Muscle of leg (tissue), 11 donors: ENCODE measurements around the gene AKR1C4. TPM values are rescaled to one million over a fixed set of nuclear protein-coding genes. Genes with fewer than 3 reads are reported as not detected.

ENCODE experiments used
- DNase-seq: peaks from one replicate; pipeline ENCODE4 v3.0.0; 2013
- H3K27ac ChIP-seq: one replicate; pipeline ENCODE4 v1.5.1; 2013; ENCODE audit warnings: mild to moderate bottlenecking, low read length, control low read depth
- H3K27me3 ChIP-seq: one replicate; pipeline ENCODE4 v1.6.1; 2013; ENCODE audit warnings: low read length; ENCODE audit not compliant: control insufficient read depth, insufficient read depth
- H3K36me3 ChIP-seq: one replicate; pipeline ENCODE4 v1.6.1; 2013; ENCODE audit warnings: low read length; ENCODE audit not compliant: control insufficient read depth, insufficient read depth
- H3K4me1 ChIP-seq: one replicate; pipeline ENCODE4 v1.6.1; 2013; ENCODE audit warnings: low read length; ENCODE audit not compliant: control insufficient read depth, insufficient read depth
- H3K4me3 ChIP-seq: one replicate; pipeline ENCODE4 v1.5.1; 2013; ENCODE audit warnings: low read length, control low read depth
- H3K9me3 ChIP-seq: replicated peaks from 2 replicates; pipeline ENCODE4 v1.6.1; 2013; ENCODE audit warnings: low read depth, low read length; ENCODE audit not compliant: control insufficient read depth
- WGBS: methylation state at CpG from one replicate; pipeline ENCODE4 v1.1.5; 2013; ENCODE audit warnings: missing lambda C conversion rate; ENCODE audit not compliant: insufficient coverage; 5-methylcytosine and 5-hydroxymethylcytosine counted together
- polyA plus RNA-seq, 8 donors: library from polyadenylated mRNA; unstranded; fragments of 120-200 nt; gene quantifications; one replicate each; pipeline versions ENCODE4 v1.2.1 to v1.2.3, GENCODE V29; 2013; ENCODE audit warnings: inconsistent platforms in 1 of 8, low replicate concordance in 1 of 8; ENCODE audit not compliant: insufficient read length in 8 of 8, insufficient read depth in 1 of 8
- total RNA-seq: library from RNA; stranded (reverse); fragments of 120-200 nt; gene quantifications from one replicate; pipeline ENCODE4 v1.2.4, GENCODE V29; 2013

AKR1C4 gene
- total and polyA plus RNA-seq, 9 donors, result not detected

GRCh38 chr10:5260828-5261227, 64.2 kb downstream of the AKR1C4 start:
- no peaks in the 10 kb centered on the region for H3K27me3 ChIP-seq

GRCh38 chr10:5265139-5265538, 68.5 kb downstream of the AKR1C4 start:
- Histone ChIP-seq H3K27me3 (no peaks in the 10 kb centered on the region), H3K4me3 (no peak overlapping the region), H3K36me3 (no peaks in the 10 kb centered on the region), H3K4me1 (no peaks in the 10 kb centered on the region), H3K9me3 (peaks cover 8% of the 10 kb centered on the region), H3K27ac (no peak overlapping the region)
- no peak for DNase-seq
- no CpG with 5 or more reads among the region's 1 CpG for WGBS

More at GRCh38 chr10:5260828-5261227, 64.2 kb downstream of the AKR1C4 start:
- Histone ChIP-seq H3K4me3 (no peak overlapping the region), H3K9me3 (peaks cover under 1% of the 10 kb centered on the region), H3K4me1 (no peaks in the 10 kb centered on the region), H3K36me3 (no peaks in the 10 kb centered on the region), H3K27ac (no peak overlapping the region)
- WGBS, result 83% methylated on average over 2 of the region's 3 CpGs
- DNase-seq, result no peak

- Histone ChIP-seq H3K4me3 (no peak overlapping the region), H3K27ac (no peak overlapping the region), H3K36me3 (no peaks in the 10 kb centered on the region), H3K27me3 (no peaks in the 10 kb centered on the region), H3K9me3 (peaks cover 8% of the 10 kb centered on the region), H3K4me1 (no peaks in the 10 kb centered on the region)
- 40% methylated on average over 1 of the region's 1 CpG for WGBS
- DNase-seq, result no peak
These were observed 69.7 kb downstream of the AKR1C4 start for GRCh38 chr10:5266351-5266750.

GRCh38 chr10:5266804-5267203, 70.2 kb downstream of the AKR1C4 start:
- no peaks in the 10 kb centered on the region for H3K36me3 ChIP-seq
- no peaks in the 10 kb centered on the region for H3K4me1 ChIP-seq
- H3K27me3 ChIP-seq, result no peaks in the 10 kb centered on the region
- no peak for DNase-seq
- peaks cover 8% of the 10 kb centered on the region for H3K9me3 ChIP-seq
- WGBS, result no CpG with 5 or more reads among the region's 1 CpG
- H3K4me3 ChIP-seq, result no peak overlapping the region
- no peak overlapping the region for H3K27ac ChIP-seq

- no peak for DNase-seq
- Histone ChIP-seq H3K27ac (no peak overlapping the region), H3K36me3 (no peaks in the 10 kb centered on the region), H3K4me1 (no peaks in the 10 kb centered on the region), H3K4me3 (no peak overlapping the region), H3K27me3 (no peaks in the 10 kb centered on the region), H3K9me3 (peaks cover 8% of the 10 kb centered on the region)
These were observed 71.6 kb downstream of the AKR1C4 start for GRCh38 chr10:5268234-5268633.

Other genes starting within 250 kb of the AKR1C4 start
- 6.5 TPM for gene AKR1C1, start 233.4 kb upstream of the AKR1C4 start, total RNA-seq
- 10 to 100 TPM in 6 of 8 donors, 1 to 10 TPM in 2; 6.6 to 13.2 (median 10.6) TPM for gene AKR1C1, start 233.4 kb upstream of the AKR1C4 start, polyA plus RNA-seq
- 10.9 TPM for gene AKR1C2, start 193.0 kb upstream of the AKR1C4 start, total RNA-seq
- gene AKR1C2, start 193.0 kb upstream of the AKR1C4 start, polyA plus RNA-seq, result 10 to 100 TPM in 7 of 8 donors, 1 to 10 TPM in 1; 9.2 to 14.4 (median 12.1) TPM
- 0.75 TPM for gene AKR1C3, start 102.4 kb upstream of the AKR1C4 start, total RNA-seq
- 1 to 10 TPM in 6 of 8 donors, under 1 TPM in 2; 0.84 to 2.5 (median 1.1) TPM for gene AKR1C3, start 102.4 kb upstream of the AKR1C4 start, polyA plus RNA-seq
- gene AKR1C8, start 11.7 kb upstream of the AKR1C4 start, total RNA-seq, result 0.09 TPM
- gene AKR1C8, start 11.7 kb upstream of the AKR1C4 start, polyA plus RNA-seq, result under 1 TPM in 1 of 8 donors, not detected in 7; 0.16 TPM
- gene UCN3, start 168.1 kb downstream of the AKR1C4 start, total RNA-seq, result not detected
- under 1 TPM in 2 of 8 donors, not detected in 6; 0.12 to 0.27 TPM for gene UCN3, start 168.1 kb downstream of the AKR1C4 start, polyA plus RNA-seq
- gene TUBAL3, start 208.0 kb downstream of the AKR1C4 start, total RNA-seq, result 0.09 TPM
- gene TUBAL3, start 208.0 kb downstream of the AKR1C4 start, polyA plus RNA-seq, result under 1 TPM in 7 of 8 donors, not detected in 1; 0.08 to 0.82 (median 0.22) TPM
- 104 TPM for gene NET1, start 215.7 kb downstream of the AKR1C4 start, total RNA-seq
- gene NET1, start 215.7 kb downstream of the AKR1C4 start, polyA plus RNA-seq, result 100 to 1,000 TPM in 4 of 8 donors, 10 to 100 TPM in 4; 87.4 to 127 (median 102) TPM